Activated CD4-positive, alpha-beta T cell treated with anti-CD3 and anti-CD28 coated beads, Interleukin-2, amount 50 U/mL, for 1 hour (primary cell): ENCODE data around the gene TIMP2.

Source experiments
- DNase-seq: peaks from one replicate; pipeline ENCODE4 v3.0.0-alpha.2; 2020

The TIMP2 gene

DNA sequence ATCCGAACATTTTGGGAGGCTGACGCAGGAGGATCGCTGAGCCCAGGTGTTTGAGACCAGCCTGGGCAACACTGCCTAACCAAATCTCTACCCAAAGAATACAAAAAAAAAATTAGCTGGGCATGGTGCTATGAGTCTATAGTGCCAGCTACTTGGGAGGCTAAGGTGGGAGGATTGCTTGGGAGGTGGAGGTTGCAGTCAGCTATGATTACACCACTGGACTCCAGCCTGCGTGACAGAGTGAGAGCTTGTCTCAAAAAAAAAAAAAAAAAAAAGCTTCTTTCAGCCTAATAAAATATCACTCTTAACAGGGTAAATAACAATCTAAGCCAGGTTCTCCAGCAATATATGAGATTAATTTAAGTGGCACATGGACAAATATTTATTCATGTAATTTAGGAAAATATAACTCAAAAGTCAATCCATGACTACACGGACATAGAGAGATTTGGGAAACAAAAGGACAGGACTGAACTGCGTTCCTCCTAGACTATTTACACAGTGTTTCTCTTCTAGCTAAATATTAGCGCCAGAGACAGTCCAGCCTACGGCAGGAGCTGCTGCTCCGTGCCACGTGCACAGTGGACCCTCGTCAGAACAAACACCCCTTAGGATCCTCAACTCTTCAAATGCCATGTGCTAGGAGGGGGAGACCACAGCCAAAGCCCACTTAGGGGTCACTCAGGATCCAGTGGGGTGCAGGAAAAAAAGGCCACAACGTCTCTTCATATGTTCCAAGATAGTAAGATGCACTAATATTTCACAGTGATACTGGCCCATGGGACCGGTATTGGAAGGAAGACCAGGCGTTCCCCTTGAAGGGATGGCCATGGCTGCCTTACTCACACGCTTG, 93.3 kb downstream of the TIMP2 start:
- no peak for DNase-seq

DNA sequence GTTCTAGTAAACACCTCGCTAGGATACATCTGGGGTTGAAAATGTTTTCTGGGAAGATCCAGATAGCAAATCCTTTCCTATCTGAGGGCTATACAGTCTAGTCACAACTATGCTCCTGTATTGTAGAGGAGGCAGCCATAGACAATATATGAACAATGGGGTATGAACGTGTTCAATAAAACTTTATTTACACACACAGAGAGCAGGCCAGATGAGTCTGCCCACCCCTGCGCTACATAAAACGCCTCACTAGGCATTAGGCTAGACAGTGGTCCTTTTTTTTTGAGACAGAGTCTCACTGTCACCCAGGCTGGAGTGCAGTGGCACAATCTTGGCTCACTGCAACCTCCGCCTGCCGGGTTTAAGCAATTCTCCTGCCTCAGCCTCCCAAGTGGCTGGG, 95.7 kb downstream of the TIMP2 start:
- DNase-seq, result no peak

- no peak for DNase-seq
These were observed 96.6 kb downstream of the TIMP2 start for GRCh38 chr17:78828470-78829185.

GRCh38 chr17:78826836-78827509, 98.2 kb downstream of the TIMP2 start:
- no peak for DNase-seq

- DNase-seq, result no peak
These were observed 98.8 kb downstream of the TIMP2 start for GRCh38 chr17:78826421-78826820.

DNA sequence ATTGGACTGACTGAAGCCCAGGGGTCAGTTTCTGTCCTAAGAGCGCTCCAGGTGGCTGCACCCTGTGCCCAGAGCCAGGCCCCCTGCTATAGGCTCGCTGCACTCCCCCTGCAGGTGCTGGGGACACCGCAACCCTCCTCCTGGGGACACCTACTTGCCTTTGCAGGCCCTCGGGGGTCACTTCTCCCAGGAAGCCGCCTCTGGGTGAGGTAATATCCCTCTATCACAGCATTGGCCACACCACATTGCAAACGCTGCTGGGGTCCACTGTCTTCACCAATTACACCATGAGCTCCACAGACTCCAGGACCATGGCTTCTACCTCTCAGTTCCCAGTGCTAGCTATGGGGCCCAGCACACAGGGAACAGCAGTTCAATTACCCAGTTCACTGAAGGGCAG, 99.5 kb downstream of the TIMP2 start:
- DNase-seq, result no peak

- no peak for DNase-seq
These were observed 100.9 kb downstream of the TIMP2 start for GRCh38 chr17:78824240-78824639.

GRCh38 chr17:78823282-78824046, 101.7 kb downstream of the TIMP2 start:
- no peak for DNase-seq

DNA sequence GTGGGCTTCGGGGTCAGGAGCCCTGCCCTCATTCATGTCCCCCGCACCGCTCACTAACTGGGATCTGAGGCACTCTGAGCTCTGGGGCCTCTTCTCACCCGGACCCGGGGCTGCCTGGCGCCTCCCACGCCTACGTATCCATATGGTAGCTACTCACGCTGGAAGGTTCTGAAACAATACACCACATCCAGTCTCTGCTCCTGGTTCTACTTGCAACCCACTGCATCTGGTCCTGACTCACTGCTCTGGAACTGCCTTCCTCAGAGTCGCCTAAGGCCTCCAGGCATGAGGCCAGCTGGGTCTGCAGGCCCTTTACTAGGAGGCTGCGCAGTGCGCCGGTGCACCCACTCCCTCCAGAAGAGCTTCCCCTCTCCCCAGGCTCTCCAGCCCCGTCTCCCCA, 102.6 kb downstream of the TIMP2 start:
- DNase-seq, result no peak

DNA sequence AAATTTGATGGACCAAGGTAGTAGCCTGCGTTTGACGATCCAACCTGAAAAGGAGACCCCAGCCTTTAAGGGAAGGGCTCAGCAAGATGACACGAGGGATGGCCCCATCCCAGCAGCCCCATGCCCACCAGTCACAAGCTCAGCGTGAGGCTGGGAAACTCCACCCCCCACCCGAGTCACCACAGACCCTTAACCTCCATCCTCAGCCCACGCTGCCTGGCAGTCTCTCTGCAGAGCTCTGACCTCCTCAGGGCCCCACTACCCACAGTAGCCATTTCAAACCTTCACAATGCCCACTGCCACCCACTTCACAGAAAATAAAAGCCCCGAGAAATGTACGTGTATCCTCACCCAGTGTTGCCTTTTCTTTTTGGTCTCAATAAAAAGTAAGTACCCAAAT, 103.2 kb downstream of the TIMP2 start:
- no peak for DNase-seq

GRCh38 chr17:78820841-78821240, 104.3 kb downstream of the TIMP2 start:
- no peak for DNase-seq

DNA sequence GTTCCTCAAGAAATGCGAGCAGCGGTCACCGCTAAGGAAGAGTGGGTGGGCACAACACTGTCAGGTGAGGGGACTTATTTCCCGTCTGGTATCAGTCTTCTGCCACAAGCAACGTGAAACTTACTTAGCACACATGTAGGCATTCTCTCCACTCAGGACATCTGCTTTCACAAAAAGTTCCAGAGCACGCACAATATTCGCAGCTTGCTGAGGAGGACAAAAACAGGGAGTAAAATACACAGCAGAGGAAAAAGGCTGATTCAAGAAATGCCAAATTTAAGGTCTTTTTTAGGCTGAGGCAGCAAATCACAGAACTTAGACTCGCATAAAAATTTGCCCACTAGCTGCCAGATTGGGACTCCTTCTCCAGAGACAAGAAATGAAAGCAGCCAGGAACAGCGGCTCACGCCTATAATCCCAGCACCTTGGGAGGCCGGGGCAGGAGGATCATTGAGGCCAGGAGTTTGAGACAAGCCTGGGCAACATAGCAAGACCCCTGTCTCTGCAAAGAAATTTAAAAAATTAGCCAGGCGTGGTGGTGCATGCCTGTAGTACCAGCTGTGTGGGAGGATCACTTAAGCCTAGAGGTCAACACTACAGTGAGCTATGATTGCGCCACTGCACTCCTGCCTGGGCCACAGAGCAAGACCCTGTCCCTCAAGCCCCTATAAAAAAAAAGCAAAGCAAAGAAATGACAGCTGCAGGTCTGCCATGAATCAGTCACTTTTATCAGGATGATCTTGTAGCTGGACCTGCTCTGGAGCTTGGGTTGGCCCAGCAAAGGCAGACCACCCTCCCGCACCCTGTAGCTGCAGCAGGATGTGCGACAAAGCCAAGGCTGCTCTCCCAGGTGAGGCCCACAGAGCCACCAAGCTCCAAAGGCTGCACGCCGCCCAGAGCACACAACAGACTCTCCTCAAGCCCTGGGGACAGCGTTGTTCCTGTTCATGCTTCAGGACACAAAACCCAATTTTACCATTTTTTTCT, 105.1 kb downstream of the TIMP2 start:
- no peak for DNase-seq

GRCh38 chr17:78819402-78819801, 105.8 kb downstream of the TIMP2 start:
- DNase-seq, result no peak

GRCh38 chr17:78818932-78819331, 106.3 kb downstream of the TIMP2 start:
- DNase-seq, result peak; percentile 50

DNA sequence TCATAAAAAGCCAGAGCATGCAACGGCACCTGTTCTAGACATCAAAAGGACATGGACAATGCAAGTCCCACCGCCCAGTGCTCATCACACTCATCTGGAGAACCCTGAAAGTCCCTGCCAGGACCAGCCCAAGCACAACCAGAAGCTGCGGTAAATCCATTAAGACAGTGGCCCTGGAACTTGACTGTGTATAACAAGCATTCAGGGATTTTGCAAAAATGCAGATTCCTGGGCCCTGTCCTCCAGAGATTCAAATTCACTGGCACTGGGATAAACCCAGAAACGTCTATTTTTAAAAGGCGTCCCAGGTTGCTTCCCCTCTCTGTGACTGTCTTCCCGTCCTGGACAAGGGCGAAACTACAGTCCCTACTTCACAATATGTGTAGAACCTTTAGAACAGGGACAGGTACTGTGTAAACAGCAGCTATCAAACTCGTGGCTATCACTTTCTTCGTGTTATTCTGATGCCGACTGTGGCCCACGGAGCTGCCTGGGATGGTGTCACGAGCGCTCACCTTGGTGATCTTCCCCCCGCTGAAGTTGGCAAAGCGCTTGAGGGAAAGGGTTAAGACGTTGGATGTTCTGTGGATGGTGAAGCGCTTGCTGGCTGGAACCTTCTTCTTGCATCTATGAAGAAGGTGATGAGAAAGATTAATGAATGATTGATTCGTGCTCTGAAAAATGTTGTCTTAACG, 106.9 kb downstream of the TIMP2 start:
- DNase-seq, result no peak

DNA sequence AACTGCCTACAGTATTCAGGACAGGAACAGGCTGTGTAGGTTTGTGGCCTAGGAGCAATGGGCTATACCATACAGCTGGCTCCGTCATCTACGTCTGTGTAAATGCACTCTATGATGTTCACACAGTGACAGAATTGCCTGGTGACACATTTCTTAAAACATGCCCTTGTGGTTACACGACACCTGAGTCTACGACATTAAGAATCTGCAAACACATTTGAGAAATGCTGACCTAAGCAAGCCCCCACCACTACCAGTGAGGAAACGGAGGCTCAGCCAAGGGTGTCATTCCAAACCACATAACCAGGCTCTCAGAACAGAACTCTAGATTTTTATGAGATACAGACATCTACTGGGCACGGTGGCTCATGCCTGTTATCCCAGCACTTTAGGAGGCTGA, 108.1 kb downstream of the TIMP2 start:
- DNase-seq, result peak; percentile 61

- DNase-seq, result no peak
These were observed 109.5 kb downstream of the TIMP2 start for GRCh38 chr17:78815696-78816095.

GRCh38 chr17:78812855-78813254, 112.3 kb downstream of the TIMP2 start:
- DNase-seq, result no peak

GRCh38 chr17:78808163-78808562, 117.0 kb downstream of the TIMP2 start:
- no peak for DNase-seq

GRCh38 chr17:78806451-78806850, 118.7 kb downstream of the TIMP2 start:
- no peak for DNase-seq

DNA sequence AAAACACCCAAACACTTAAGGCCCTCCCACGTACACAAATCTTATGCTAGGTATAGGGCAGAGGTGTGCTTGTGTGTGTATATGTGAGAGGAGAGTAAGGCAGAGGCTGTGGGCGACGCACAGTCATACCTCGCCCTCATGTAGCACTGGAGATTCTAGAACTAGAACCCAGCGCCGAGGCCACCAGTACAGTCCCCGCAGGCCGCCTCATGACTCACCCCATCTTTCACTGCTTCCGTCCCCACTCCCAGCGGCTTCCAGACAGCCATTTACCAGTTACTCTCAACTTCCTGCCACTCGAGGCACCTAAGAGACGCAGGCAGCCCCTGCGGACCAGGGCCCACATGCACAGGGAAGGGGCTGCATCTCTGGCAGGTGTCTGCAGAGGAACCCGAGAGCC, 119.9 kb downstream of the TIMP2 start:
- DNase-seq, result peak; percentile 66
